Ovary (tissue), 9 donors: ENCODE results near the gene RBFOX2. TPM values are rescaled to one million over a fixed set of nuclear protein-coding genes. Genes with fewer than 3 reads are reported as not detected.

Experiments
- DNase-seq, 5 donors: peaks; one replicate each; pipeline ENCODE4 v3.0.0-alpha.2; 2019 to 2020
- H3K27ac ChIP-seq, 2 donors: fragments of 200-600 bp; one replicate each; pipeline versions ENCODE4 v1.5.1 to v1.8.0; 2019 to 2022
- H3K27me3 ChIP-seq: fragments of 200-600 bp; one replicate; pipeline ENCODE4 v1.8.0; 2022
- H3K36me3 ChIP-seq: fragments of 200-600 bp; sonication (generic); one replicate; pipeline ENCODE4 v1.5.1; 2019
- H3K4me1 ChIP-seq: one replicate; pipeline ENCODE4 v1.8.1; 2013; ENCODE audit warnings: mild to moderate bottlenecking, moderate library complexity; ENCODE audit not compliant: insufficient read depth
- H3K4me3 ChIP-seq: fragments of 200-600 bp; sonication (generic); one replicate; pipeline ENCODE4 v1.5.1; 2017
- H3K9me3 ChIP-seq, 2 donors: fragments of 200-600 bp in 1 of 2; sonication (generic) in 1 of 2; one replicate each; pipeline versions ENCODE4 v1.5.1 to v1.8.1; 2013 to 2019; ENCODE audit warnings: mild to moderate bottlenecking in 1 of 2, moderate library complexity in 1 of 2
- CTCF ChIP-seq, 3 donors: fragments of 450-650 bp in 2 of 3; fragments of 200-600 bp in 1 of 3; IDR thresholded peaks; one replicate each; pipeline versions ENCODE4 v1.5.1 to v1.8.0; 2016 to 2022; ENCODE audit warnings: antibody characterized with exemption in 3 of 3, mild to moderate bottlenecking in 1 of 3
- EP300 ChIP-seq: sonication (generic); formaldehyde crosslinking; IDR thresholded peaks from one replicate; pipeline ENCODE4 v1.6.1; 2017; ENCODE audit warnings: antibody characterized with exemption
- POLR2A ChIP-seq: fragments of 450-650 bp; IDR thresholded peaks from one replicate; pipeline ENCODE4 v1.6.1; 2017; ENCODE audit warnings: antibody characterized with exemption, mild to moderate bottlenecking, moderate library complexity
- WGBS, 3 donors: extraction: QIAGEN DNeasy Blood & Tissue Kit in 1 of 3; methylation state at CpG; one replicate each; pipeline versions ENCODE4 v1.1.5 to v1.1.7; 2013 to 2017; 5-methylcytosine and 5-hydroxymethylcytosine counted together
- intact Hi-C, 4 donors: fragments of 100-400 bp; cut with DNase I; formaldehyde crosslinking; loops; one replicate each; pipeline versions ENCODE4 v1.11.0 to v1.15.1; 2022 to 2023
- polyA plus RNA-seq, 2 donors: library from polyadenylated mRNA; stranded (reverse); fragments of 200-250 nt in 1 of 2; fragments of 350-450 nt in 1 of 2; fragmentation: Illumina TruSeq in 1 of 2; extraction: RNeasy Lipid Tissue Mini Kit (QIAGEN cat#74804) in 1 of 2; gene quantifications; one replicate each; pipeline ENCODE4 v1.2.3, GENCODE V29; 2013 to 2014
- total RNA-seq, 7 donors: library from RNA; depleted of rRNA in 2 of 7; stranded (reverse); fragments of >200 nt in 2 of 7; fragmentation: NEBNext Ultra II Directional in 3 of 7; extraction: Animal tissue kit (Norgen Biotek cat#: 25700) in 3 of 7; gene quantifications; one replicate each; pipeline versions ENCODE4 v1.1.0 to v1.2.4, GENCODE V29; 2016 to 2023
- donor health status: DM: no; HTN: no; CAD: no; lungs with moderate emphysema.
- donor health status: DM: no; HTN: no; CAD: no.
- donor health status: Bipolar disorder and iron deficiency.
- donor health status: DM: yes; HTN: yes; CAD: no.
- donor health status: DM: no; HTN: no; CAD: no.
- donor health status: DM: yes; HTN: yes; CAD: no.

Gene RBFOX2
- total and polyA plus RNA-seq, 9 donors, result 68.7 to 140 (median 128) TPM

GRCh38 chr22:35966314-35967045, 62.1 kb downstream of the RBFOX2 start:
- intact Hi-C loops, result loop anchor here in 1 of 4 donors (10.0 kb wide), 1 partner anchor 58 kb away; the partner anchor contains the start of gene RBFOX2
- DNase-seq, result no peak
- Histone ChIP-seq H3K4me1 (peaks cover 6% of the 10 kb centered on the region), H3K9me3 (no peaks in the 10 kb centered on the region), H3K27me3 (no peaks in the 10 kb centered on the region), H3K4me3 (no peak overlapping the region), H3K27ac (no peak overlapping the region), H3K36me3 (no peaks in the 10 kb centered on the region)
- TF ChIP-seq CTCF (IDR thresholded peaks at IDR 0.05) (no peak), EP300 (no peak), POLR2A (no peak)
- 75 to 84% (median 82%) methylated on average over 6 of the region's 6 CpGs for WGBS, 3 donors

- DNase-seq, result no peak
- no peak overlapping the region for H3K4me3 ChIP-seq
- no peaks in the 10 kb centered on the region for H3K9me3 ChIP-seq
- WGBS, 3 donors, result 95% methylated on average over 8 of the region's 8 CpGs
- no peak overlapping the region for H3K27ac ChIP-seq
- no peaks in the 10 kb centered on the region for H3K36me3 ChIP-seq
- intact Hi-C loops, result loop anchor here in 1 of 4 donors (10.0 kb wide), 1 partner anchor 61 kb away; the partner anchor contains the start of gene RBFOX2
- H3K4me1 ChIP-seq, result peaks cover 8% of the 10 kb centered on the region
- TF ChIP-seq POLR2A (no peak), EP300 (no peak), CTCF (IDR thresholded peaks at IDR 0.05) (no peak)
- H3K27me3 ChIP-seq, result no peaks in the 10 kb centered on the region
Measured at GRCh38 chr22:35963237-35963810, 65.3 kb downstream of the RBFOX2 start.

- no peaks in the 10 kb centered on the region for H3K9me3 ChIP-seq
- no peaks in the 10 kb centered on the region for H3K36me3 ChIP-seq
- 3 to 6% (median 4%) methylated on average over 5 of the region's 5 CpGs for WGBS, 3 donors
- no peak overlapping the region for H3K4me3 ChIP-seq
- no peak overlapping the region for H3K27ac ChIP-seq
- intact Hi-C loops, result loop anchor here in 1 of 4 donors (10.0 kb wide), 1 partner anchor 63 kb away; the partner anchor contains the start of gene RBFOX2
- no peak for TF ChIP-seq CTCF (IDR thresholded peaks at IDR 0.05)
- no peak for TF ChIP-seq POLR2A
- no peak for TF ChIP-seq EP300
- H3K4me1 ChIP-seq, result peaks cover 8% of the 10 kb centered on the region
- DNase-seq, result peak in 4 of 5 donors; percentile 31 to 63 (median 40)
- H3K27me3 ChIP-seq, result no peaks in the 10 kb centered on the region
Measured at GRCh38 chr22:35961480-35962295, 66.9 kb downstream of the RBFOX2 start.

GRCh38 chr22:35960854-35961253, 67.8 kb downstream of the RBFOX2 start:
- intact Hi-C loops, result loop anchor here in 1 of 4 donors (10.0 kb wide), 1 partner anchor 64 kb away; the partner anchor contains the start of gene RBFOX2
- Histone ChIP-seq H3K4me1 (peaks cover 8% of the 10 kb centered on the region), H3K27ac (no peak overlapping the region), H3K27me3 (no peaks in the 10 kb centered on the region), H3K36me3 (no peaks in the 10 kb centered on the region), H3K4me3 (no peak overlapping the region), H3K9me3 (no peaks in the 10 kb centered on the region)
- WGBS, 3 donors, result 88 to 95% (median 93%) methylated on average over 2 of the region's 2 CpGs
- DNase-seq, result no peak
- TF ChIP-seq POLR2A (no peak), CTCF (IDR thresholded peaks at IDR 0.05) (no peak), EP300 (no peak)
